ENCODE results near the gene TIAM2.
"Not testable (repeated sequence)": the region's sequence is repeated elsewhere in the genome, so short reads cannot be mapped to it uniquely, and the experiment has no call there.

Gene TIAM2

DNA sequence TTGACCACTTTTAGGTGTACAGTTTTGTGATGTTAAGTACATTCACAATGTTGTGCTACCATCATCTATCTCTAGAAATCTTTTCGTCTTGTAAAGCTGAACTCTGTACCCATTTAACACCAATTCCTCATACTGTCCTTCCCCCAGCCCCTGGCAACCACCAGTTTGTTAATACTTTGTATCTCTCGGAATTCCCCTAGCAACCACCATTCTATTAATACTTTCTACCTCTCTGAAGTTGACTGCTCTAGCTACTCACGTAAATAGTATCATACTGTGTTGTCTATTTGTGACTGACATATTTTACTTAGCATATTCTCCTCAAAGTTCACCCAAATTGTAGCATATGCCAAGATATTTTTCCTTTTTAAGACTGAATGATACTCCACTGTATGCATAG, 186.4 kb downstream of the TIAM2 start:
- Histone ChIP-seq H3K79me2 (ENCODE audit: insufficient read depth, low read length) (no peaks in the 10 kb centered on the region), H4K20me1 (ENCODE audit: insufficient read depth, low read length) (no peaks in the 10 kb centered on the region), H3K4me2 (ENCODE audit: insufficient read depth, low read length) (no peak overlapping the region), H3K9ac (ENCODE audit: low read depth, low read length) (no peak overlapping the region), H3K27ac (ENCODE audit: low read length) (no peak overlapping the region), H3K4me1 (ENCODE audit: insufficient read depth, low read length) (no peaks in the 10 kb centered on the region), H2AFZ (ENCODE audit: low read depth, low read length) (no peak overlapping the region), H3K27me3 (ENCODE audit: insufficient read depth, low read length, poor library complexity) (no peaks in the 10 kb centered on the region), H3K4me3 (ENCODE audit: low read depth in 1 of 2, low read length in 2 of 2) (no peak overlapping the region), H3K9me3 (ENCODE audit: insufficient read depth, low read length, severe bottlenecking) (no peaks in the 10 kb centered on the region), H3K36me3 (ENCODE audit: insufficient read depth, low read length) (no peaks in the 10 kb centered on the region)
- ATAC-seq (ENCODE audit: insufficient read depth, low read depth) (no peak), DNase-seq (no peak)
- TF ChIP-seq CTCF (IDR thresholded peaks at IDR 0.05; ENCODE audit: borderline replicate concordance, extremely low read depth, low read length, poor library complexity, severe bottlenecking) (no peak), EZH2 (IDR thresholded peaks at IDR 0.05; ENCODE audit: borderline replicate concordance, low read depth, low read length, severe bottlenecking) (no peak)

GRCh38 chr6:155182103-155182502, 187.0 kb downstream of the TIAM2 start:
- no peak overlapping the region for H3K9ac ChIP-seq (ENCODE audit: low read depth, low read length)
- TF ChIP-seq CTCF (IDR thresholded peaks at IDR 0.05; ENCODE audit: borderline replicate concordance, extremely low read depth, low read length, poor library complexity, severe bottlenecking) (no peak), EZH2 (IDR thresholded peaks at IDR 0.05; ENCODE audit: borderline replicate concordance, low read depth, low read length, severe bottlenecking) (no peak)

GRCh38 chr6:155183095-155183494, 188.0 kb downstream of the TIAM2 start:
- Histone ChIP-seq H3K36me3 (ENCODE audit: insufficient read depth, low read length) (no peaks in the 10 kb centered on the region), H4K20me1 (ENCODE audit: insufficient read depth, low read length) (no peaks in the 10 kb centered on the region), H3K79me2 (ENCODE audit: insufficient read depth, low read length) (no peaks in the 10 kb centered on the region), H2AFZ (ENCODE audit: low read depth, low read length) (no peak overlapping the region), H3K9ac (ENCODE audit: low read depth, low read length) (no peak overlapping the region), H3K27me3 (ENCODE audit: insufficient read depth, low read length, poor library complexity) (no peaks in the 10 kb centered on the region), H3K4me1 (ENCODE audit: insufficient read depth, low read length) (no peaks in the 10 kb centered on the region), H3K4me3 (ENCODE audit: low read depth in 1 of 2, low read length in 2 of 2) (no peak overlapping the region), H3K4me2 (ENCODE audit: insufficient read depth, low read length) (no peak overlapping the region), H3K9me3 (ENCODE audit: insufficient read depth, low read length, severe bottlenecking) (no peaks in the 10 kb centered on the region), H3K27ac (ENCODE audit: low read length) (no peak overlapping the region)
- DNase-seq, result no peak
- TF ChIP-seq EZH2 (IDR thresholded peaks at IDR 0.05; ENCODE audit: borderline replicate concordance, low read depth, low read length, severe bottlenecking) (no peak), CTCF (IDR thresholded peaks at IDR 0.05; ENCODE audit: borderline replicate concordance, extremely low read depth, low read length, poor library complexity, severe bottlenecking) (no peak)
- no peak for ATAC-seq (ENCODE audit: insufficient read depth, low read depth)

More at GRCh38 chr6:155182103-155182502, 187.0 kb downstream of the TIAM2 start:
- H2AFZ ChIP-seq (ENCODE audit: low read depth, low read length), result no peak overlapping the region
- ATAC-seq (ENCODE audit: insufficient read depth, low read depth) (no peak), DNase-seq (no peak)
- H3K4me3 ChIP-seq (ENCODE audit: low read depth in 1 of 2, low read length in 2 of 2), result no peak overlapping the region
- no peaks in the 10 kb centered on the region for H4K20me1 ChIP-seq (ENCODE audit: insufficient read depth, low read length)
- no peaks in the 10 kb centered on the region for H3K79me2 ChIP-seq (ENCODE audit: insufficient read depth, low read length)
- H3K27me3 ChIP-seq (ENCODE audit: insufficient read depth, low read length, poor library complexity), result no peaks in the 10 kb centered on the region
- no peak overlapping the region for H3K4me2 ChIP-seq (ENCODE audit: insufficient read depth, low read length)
- no peaks in the 10 kb centered on the region for H3K9me3 ChIP-seq (ENCODE audit: insufficient read depth, low read length, severe bottlenecking)
- no peaks in the 10 kb centered on the region for H3K36me3 ChIP-seq (ENCODE audit: insufficient read depth, low read length)
- no peaks in the 10 kb centered on the region for H3K4me1 ChIP-seq (ENCODE audit: insufficient read depth, low read length)
- no peak overlapping the region for H3K27ac ChIP-seq (ENCODE audit: low read length)

- not testable (repeated sequence) for H3K4me1 ChIP-seq (ENCODE audit: insufficient read depth, low read length)
These were observed 189.9 kb downstream of the TIAM2 start for GRCh38 chr6:155185041-155185440.

More at GRCh38 chr6:155185041-155185440, 189.9 kb downstream of the TIAM2 start:
- H3K4me2 ChIP-seq (ENCODE audit: insufficient read depth, low read length); H3K27me3 ChIP-seq (ENCODE audit: insufficient read depth, low read length, poor library complexity); H3K9me3 ChIP-seq (ENCODE audit: insufficient read depth, low read length, severe bottlenecking); H3K36me3 ChIP-seq (ENCODE audit: insufficient read depth, low read length); H3K9ac ChIP-seq (ENCODE audit: low read depth, low read length); H3K79me2 ChIP-seq (ENCODE audit: insufficient read depth, low read length); H3K27ac ChIP-seq (ENCODE audit: low read length); H3K4me3 ChIP-seq (ENCODE audit: low read depth in 1 of 2, low read length in 2 of 2); ATAC-seq (ENCODE audit: insufficient read depth, low read depth); H2AFZ ChIP-seq (ENCODE audit: low read depth, low read length); H4K20me1 ChIP-seq (ENCODE audit: insufficient read depth, low read length); DNase-seq: not testable (repeated sequence)

All from DND-41 (cell line).